Sigmoid colon (tissue), 4 donors: ENCODE results near the gene IL3RA.

ENCODE experiments used
- CTCF ChIP-seq, 4 experiments: fragments of 450-650 bp in 3 of 4; fragments of 200-600 bp in 1 of 4; IDR thresholded peaks; one replicate each; pipeline ENCODE4 v1.5.1; 2016 to 2019; ENCODE audit warnings: antibody characterized with exemption in 4 of 4, mild to moderate bottlenecking in 3 of 4, moderate library complexity in 2 of 4
- EP300 ChIP-seq, 4 donors: sonication (generic); formaldehyde crosslinking; IDR thresholded peaks; one replicate each; pipeline ENCODE4 v1.6.1; 2017; ENCODE audit warnings: antibody characterized with exemption in 4 of 4
- POLR2AphosphoS5 ChIP-seq, 4 donors: sonication (generic); formaldehyde crosslinking; IDR thresholded peaks; one replicate each; pipeline ENCODE4 v1.6.1; 2017; ENCODE audit warnings: antibody characterized with exemption in 4 of 4

- TF ChIP-seq CTCF (IDR thresholded peaks at IDR 0.05), result no peak
- no peak for TF ChIP-seq POLR2AphosphoS5 (IDR thresholded peaks at IDR 0.05)
- no peak for TF ChIP-seq EP300 (IDR thresholded peaks at IDR 0.05)
Measured at GRCh38 chrX:1300449-1300848, 36.1 kb upstream of the IL3RA start.
